Activated naive CD8-positive, alpha-beta T cell treated with anti-CD3 and anti-CD28 coated beads, Interleukin-2, amount 50 U/mL, for 24 hours (primary cell): Measurements from ENCODE around the gene FEZ2.

ENCODE experiments used
- ATAC-seq: fragments of 150-1000 bp; cut with Tn5 transposase; one replicate; pipeline ENCODE4 v1.10.0; 2021
- DNase-seq: peaks from one replicate; pipeline ENCODE4 v3.0.0; 2021
- H3K27ac Mint-ChIP-seq: one replicate; pipeline ENCODE4 v1.8.0; 2021; ENCODE audit warnings: mild to moderate bottlenecking, mixed read lengths
- H3K27me3 Mint-ChIP-seq: one replicate; pipeline ENCODE4 v1.8.0; 2021; ENCODE audit warnings: mixed read lengths
- H3K36me3 Mint-ChIP-seq: one replicate; pipeline ENCODE4 v1.8.0; 2021; ENCODE audit warnings: low read depth, mixed read lengths
- H3K4me1 Mint-ChIP-seq: one replicate; pipeline ENCODE4 v1.8.0; 2021; ENCODE audit warnings: mixed read lengths
- H3K4me3 Mint-ChIP-seq: one replicate; pipeline ENCODE4 v1.8.0; 2021; ENCODE audit warnings: mild to moderate bottlenecking, moderate library complexity, mixed read lengths
- H3K9me3 Mint-ChIP-seq: one replicate; pipeline ENCODE4 v1.8.0; 2021; ENCODE audit warnings: mixed read lengths

Gene FEZ2

DNA sequence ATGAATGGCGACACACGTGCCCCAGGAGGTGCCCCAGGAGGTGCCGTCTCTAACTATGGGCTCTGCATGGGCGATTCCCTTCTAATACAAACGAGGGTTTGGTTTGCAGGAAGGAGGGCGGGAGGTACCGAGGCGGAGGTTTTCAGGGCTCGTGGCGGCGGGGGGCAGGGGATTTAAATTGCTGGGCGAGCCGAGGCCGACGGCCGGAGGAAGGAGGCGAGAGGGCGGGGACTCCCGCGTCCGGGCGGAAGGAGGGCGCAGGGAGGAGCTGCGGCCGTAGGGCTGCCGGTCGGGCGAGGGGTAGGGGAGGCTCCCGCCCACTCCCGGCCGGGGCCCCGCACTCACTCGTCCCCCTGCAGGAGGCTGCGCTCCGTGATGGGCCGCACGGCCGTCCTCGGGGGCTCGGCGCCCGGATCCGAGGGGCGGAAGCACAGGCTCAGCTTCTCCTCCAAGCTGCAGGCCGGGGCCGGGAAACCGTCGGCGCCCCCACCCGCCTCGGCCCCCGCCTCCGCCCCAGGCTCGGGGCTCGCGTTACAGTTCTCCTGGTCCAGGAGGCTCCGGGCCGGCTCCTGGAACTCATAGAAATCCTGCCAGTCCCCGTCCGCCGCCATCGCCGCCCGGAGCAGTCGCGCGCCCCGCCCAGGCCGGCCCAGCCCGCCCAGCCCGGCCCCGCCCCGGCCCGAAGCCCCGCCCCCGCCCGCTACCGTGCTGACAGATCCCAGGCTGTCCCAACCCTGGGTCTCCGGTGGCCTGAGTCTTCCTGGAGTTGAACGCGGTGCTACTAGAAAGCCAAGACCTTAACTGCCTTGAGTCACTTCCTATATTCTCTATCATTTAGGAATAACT, at the start of gene FEZ2:
Gene FEZ2 (minus strand): TSS at position 637 of the 846 bp plus-strand sequence. CDS start 26 bp downstream, at position 611.
- no peaks in the 10 kb centered on the region for H3K9me3 Mint-ChIP-seq
- ATAC-seq (peak; percentile 97), DNase-seq (peak; percentile 78)
- H3K4me1 Mint-ChIP-seq = peaks cover 31% of the 10 kb centered on the region
- H3K4me3 Mint-ChIP-seq = peak within 1 kb of the TSS; percentile 93
- peaks cover 12% of the 10 kb centered on the region for H3K36me3 Mint-ChIP-seq
- H3K27me3 Mint-ChIP-seq = no peaks in the 10 kb centered on the region
- peak within 1 kb of the TSS; percentile 88 for H3K27ac Mint-ChIP-seq

GRCh38 chr2:36634981-36635597, 37.1 kb upstream of the FEZ2 start:
- Mint-ChIP-seq H3K9me3 (no peaks in the 10 kb centered on the region), H3K4me3 (no peak overlapping the region), H3K27me3 (peaks cover 6% of the 10 kb centered on the region), H3K27ac (no peak overlapping the region), H3K36me3 (no peaks in the 10 kb centered on the region), H3K4me1 (no peaks in the 10 kb centered on the region)
- DNase-seq = no peak
- ATAC-seq = no peak

DNA sequence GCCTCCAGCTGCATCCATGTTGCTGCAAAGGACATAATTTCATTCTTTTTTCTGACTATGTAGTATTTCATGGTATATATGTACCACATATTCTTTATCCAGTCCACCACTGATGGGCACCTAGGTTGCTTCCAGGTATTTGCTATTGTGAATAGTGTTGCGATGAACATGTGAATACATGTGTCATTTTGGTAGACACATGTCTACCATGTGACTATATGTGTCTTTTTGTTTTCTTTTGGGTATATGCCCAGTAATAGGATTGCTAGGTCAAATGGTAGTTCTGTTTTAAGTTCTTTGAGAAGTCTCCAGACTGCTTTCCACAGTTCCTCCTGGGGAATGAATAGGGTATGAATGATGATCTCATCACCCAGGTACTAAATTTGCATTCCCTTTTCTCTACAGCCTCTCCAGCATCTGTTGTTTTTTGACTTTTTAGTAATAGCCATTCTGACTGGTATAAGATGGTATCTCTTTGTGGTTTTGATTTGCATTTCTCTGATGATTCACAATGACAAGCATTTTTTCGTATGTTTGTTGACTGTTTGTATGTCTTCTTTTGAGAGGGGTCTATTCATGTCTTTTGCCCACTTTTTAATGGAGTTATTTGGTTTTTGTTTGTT, 35.6 kb upstream of the FEZ2 start:
- Mint-ChIP-seq H3K4me3 (no peak overlapping the region), H3K9me3 (no peaks in the 10 kb centered on the region), H3K27ac (no peak overlapping the region), H3K4me1 (no peaks in the 10 kb centered on the region), H3K36me3 (no peaks in the 10 kb centered on the region), H3K27me3 (peaks cover 6% of the 10 kb centered on the region)
- no peak for ATAC-seq
- no peak for DNase-seq

- Mint-ChIP-seq H3K36me3 (no peaks in the 10 kb centered on the region), H3K27me3 (peaks cover 2% of the 10 kb centered on the region), H3K9me3 (peaks cover 12% of the 10 kb centered on the region), H3K27ac (no peak overlapping the region), H3K4me3 (no peak overlapping the region), H3K4me1 (no peaks in the 10 kb centered on the region)
- DNase-seq (no peak), ATAC-seq (no peak)
Measured at GRCh38 chr2:36626756-36627155, 28.8 kb upstream of the FEZ2 start.

DNA sequence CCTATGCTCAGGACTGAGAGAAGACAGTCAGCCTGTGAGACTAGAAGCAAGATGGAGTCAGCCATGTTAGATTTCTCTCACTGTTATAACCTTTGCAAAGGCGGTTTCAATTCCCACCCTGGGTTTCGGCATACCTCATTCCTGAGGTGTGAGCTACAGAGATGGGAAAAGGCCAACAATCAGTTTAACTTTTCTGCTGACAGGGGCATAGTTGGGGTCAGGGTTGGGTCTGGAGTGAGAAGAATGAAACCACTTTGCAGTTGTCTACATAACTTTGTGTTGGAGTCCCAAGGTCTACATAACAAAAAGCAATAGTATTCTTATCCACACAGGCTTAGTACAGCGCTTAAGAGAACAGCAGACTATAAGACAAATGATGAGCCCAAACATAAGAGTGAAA, 28.1 kb upstream of the FEZ2 start:
- no peaks in the 10 kb centered on the region for H3K4me1 Mint-ChIP-seq
- DNase-seq (no peak), ATAC-seq (no peak)
- H3K36me3 Mint-ChIP-seq = no peaks in the 10 kb centered on the region
- H3K27me3 Mint-ChIP-seq = peaks cover 2% of the 10 kb centered on the region
- H3K9me3 Mint-ChIP-seq = peaks cover 12% of the 10 kb centered on the region
- no peak overlapping the region for H3K4me3 Mint-ChIP-seq
- no peak overlapping the region for H3K27ac Mint-ChIP-seq

DNA sequence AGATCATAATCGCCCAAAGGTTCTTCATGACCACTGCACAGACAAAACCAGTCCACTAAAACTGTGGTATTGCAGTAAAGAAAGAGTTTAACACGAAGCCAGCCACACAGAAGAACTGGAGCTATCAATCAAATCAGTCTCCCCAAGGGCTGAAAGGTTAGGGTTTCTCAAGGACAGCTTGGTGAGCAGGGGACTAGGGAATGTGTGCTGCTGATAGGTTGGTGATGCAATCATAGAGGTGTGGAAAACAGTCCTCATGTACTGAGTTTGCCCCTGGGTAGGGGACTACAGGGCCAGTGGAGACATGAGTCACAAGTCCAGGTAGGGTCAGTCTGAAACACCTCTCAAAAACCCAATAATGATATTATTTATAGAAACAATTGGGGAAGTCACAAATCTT, 27.3 kb upstream of the FEZ2 start:
- Mint-ChIP-seq H3K9me3 (peaks cover 12% of the 10 kb centered on the region), H3K27me3 (peaks cover 3% of the 10 kb centered on the region), H3K27ac (no peak overlapping the region), H3K4me1 (no peaks in the 10 kb centered on the region), H3K36me3 (no peaks in the 10 kb centered on the region), H3K4me3 (no peak overlapping the region)
- DNase-seq = no peak
- no peak for ATAC-seq

DNA sequence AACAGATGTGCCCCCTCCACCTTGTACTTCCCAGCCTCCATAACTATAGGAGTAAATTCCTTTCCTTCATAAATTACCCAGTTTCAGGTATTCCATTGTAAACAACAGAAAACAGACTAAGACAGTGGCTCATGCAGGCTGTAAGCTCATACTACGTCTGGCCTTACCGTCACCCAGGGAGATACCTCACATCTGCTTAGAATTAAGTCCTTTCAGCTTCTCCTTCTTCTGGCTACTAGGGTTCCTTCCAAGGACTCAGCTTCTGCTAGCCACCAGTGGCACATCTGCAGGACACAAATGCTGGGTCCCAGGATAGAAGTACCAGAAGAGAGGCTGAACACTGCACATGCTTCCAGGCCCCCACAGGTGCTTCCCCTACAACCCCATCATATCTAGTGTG, 22.4 kb upstream of the FEZ2 start:
- Mint-ChIP-seq H3K4me1 (no peaks in the 10 kb centered on the region), H3K27ac (no peak overlapping the region), H3K9me3 (peaks cover 7% of the 10 kb centered on the region), H3K4me3 (no peak overlapping the region), H3K27me3 (peaks cover 5% of the 10 kb centered on the region), H3K36me3 (no peaks in the 10 kb centered on the region)
- no peak for ATAC-seq
- no peak for DNase-seq

DNA sequence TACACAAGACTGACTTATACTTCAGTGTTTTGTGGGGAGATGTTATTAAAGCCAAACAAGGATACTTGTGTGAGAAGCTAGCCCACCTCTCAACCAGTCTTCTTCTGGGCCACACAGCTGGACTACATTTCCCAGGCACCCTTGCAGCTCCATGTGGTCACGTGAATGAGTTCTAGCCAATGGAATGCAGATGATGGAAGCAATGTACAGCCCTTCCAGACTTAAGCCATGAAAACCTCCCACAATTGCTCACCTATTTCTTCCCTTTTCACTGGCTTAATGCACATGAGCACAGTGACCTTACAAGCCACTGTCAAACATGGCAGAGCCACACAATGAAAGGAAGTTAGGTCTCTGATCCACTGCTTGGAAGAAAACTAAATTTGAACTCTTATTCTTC, 20.4 kb upstream of the FEZ2 start:
- Mint-ChIP-seq H3K9me3 (no peaks in the 10 kb centered on the region), H3K4me3 (no peak overlapping the region), H3K4me1 (no peaks in the 10 kb centered on the region), H3K27ac (no peak overlapping the region), H3K36me3 (no peaks in the 10 kb centered on the region), H3K27me3 (peaks cover 5% of the 10 kb centered on the region)
- peak; percentile 86 for ATAC-seq
- DNase-seq = peak; percentile 20

GRCh38 chr2:36616947-36617346, 19.0 kb upstream of the FEZ2 start:
- ATAC-seq (no peak), DNase-seq (no peak)
- Mint-ChIP-seq H3K4me1 (no peaks in the 10 kb centered on the region), H3K36me3 (no peaks in the 10 kb centered on the region), H3K4me3 (no peak overlapping the region), H3K9me3 (no peaks in the 10 kb centered on the region), H3K27me3 (peaks cover 3% of the 10 kb centered on the region), H3K27ac (no peak overlapping the region)

DNA sequence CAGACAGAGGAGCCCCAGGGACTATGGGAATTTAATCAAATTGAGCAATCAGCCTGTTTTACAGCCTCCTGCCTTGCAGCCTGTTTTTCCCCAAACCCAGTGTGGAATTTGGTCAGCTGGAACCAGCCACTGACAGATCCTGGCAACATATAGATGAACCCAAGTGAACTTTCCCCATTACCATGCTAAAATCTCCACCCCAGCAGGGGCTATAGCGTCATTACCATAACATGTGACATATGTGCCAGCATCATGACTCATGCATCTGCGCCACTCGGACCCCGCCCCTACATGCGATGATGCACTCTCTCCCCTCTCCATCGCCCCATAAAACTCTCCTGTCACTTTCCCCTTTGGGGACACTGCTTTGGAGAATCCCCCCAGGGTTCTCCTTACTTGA, 17.3 kb upstream of the FEZ2 start:
- DNase-seq = no peak
- no peak overlapping the region for H3K27ac Mint-ChIP-seq
- H3K4me1 Mint-ChIP-seq = no peaks in the 10 kb centered on the region
- no peak for ATAC-seq
- H3K27me3 Mint-ChIP-seq = peaks cover under 1% of the 10 kb centered on the region
- no peaks in the 10 kb centered on the region for H3K9me3 Mint-ChIP-seq
- H3K36me3 Mint-ChIP-seq = no peaks in the 10 kb centered on the region
- H3K4me3 Mint-ChIP-seq = no peak overlapping the region

GRCh38 chr2:36613801-36614200, 15.8 kb upstream of the FEZ2 start:
- Mint-ChIP-seq H3K9me3 (no peaks in the 10 kb centered on the region), H3K36me3 (no peaks in the 10 kb centered on the region), H3K27me3 (no peaks in the 10 kb centered on the region), H3K4me3 (no peak overlapping the region), H3K4me1 (no peaks in the 10 kb centered on the region), H3K27ac (no peak overlapping the region)
- ATAC-seq (no peak), DNase-seq (no peak)

- Mint-ChIP-seq H3K9me3 (no peaks in the 10 kb centered on the region), H3K27me3 (peaks cover under 1% of the 10 kb centered on the region), H3K4me3 (no peak overlapping the region), H3K27ac (no peak overlapping the region), H3K4me1 (no peaks in the 10 kb centered on the region), H3K36me3 (no peaks in the 10 kb centered on the region)
- ATAC-seq = no peak
- DNase-seq = no peak
Measured at GRCh38 chr2:36611316-36611990, 13.5 kb upstream of the FEZ2 start.

DNA sequence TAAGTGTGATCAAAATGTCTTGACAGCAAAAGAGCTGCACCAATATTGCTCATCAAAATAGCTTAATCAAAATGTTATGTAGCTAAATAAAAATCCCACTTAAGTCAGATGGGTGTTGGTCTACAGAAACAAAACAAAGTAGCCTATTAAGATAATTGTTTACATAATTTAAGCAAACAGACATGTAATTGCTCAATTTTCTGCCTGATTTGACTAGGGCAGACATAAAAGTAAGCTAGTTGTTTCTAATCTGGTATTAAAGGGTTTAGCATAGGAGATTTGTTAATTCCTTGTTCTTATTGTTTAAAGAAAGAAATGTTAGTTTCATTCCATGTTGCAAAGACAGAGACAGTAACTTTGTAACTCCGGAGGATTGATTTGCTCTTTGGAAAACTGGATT, 11.5 kb upstream of the FEZ2 start:
- Mint-ChIP-seq H3K4me1 (no peaks in the 10 kb centered on the region), H3K36me3 (no peaks in the 10 kb centered on the region), H3K9me3 (no peaks in the 10 kb centered on the region), H3K27me3 (peaks cover 2% of the 10 kb centered on the region), H3K4me3 (no peak overlapping the region), H3K27ac (no peak overlapping the region)
- DNase-seq = no peak
- no peak for ATAC-seq

- Mint-ChIP-seq H3K4me3 (no peak overlapping the region), H3K9me3 (no peaks in the 10 kb centered on the region), H3K4me1 (no peaks in the 10 kb centered on the region), H3K27ac (no peak overlapping the region), H3K36me3 (no peaks in the 10 kb centered on the region), H3K27me3 (peaks cover 2% of the 10 kb centered on the region)
- DNase-seq (no peak), ATAC-seq (no peak)
Measured at GRCh38 chr2:36607947-36608346, 10.0 kb upstream of the FEZ2 start.

DNA sequence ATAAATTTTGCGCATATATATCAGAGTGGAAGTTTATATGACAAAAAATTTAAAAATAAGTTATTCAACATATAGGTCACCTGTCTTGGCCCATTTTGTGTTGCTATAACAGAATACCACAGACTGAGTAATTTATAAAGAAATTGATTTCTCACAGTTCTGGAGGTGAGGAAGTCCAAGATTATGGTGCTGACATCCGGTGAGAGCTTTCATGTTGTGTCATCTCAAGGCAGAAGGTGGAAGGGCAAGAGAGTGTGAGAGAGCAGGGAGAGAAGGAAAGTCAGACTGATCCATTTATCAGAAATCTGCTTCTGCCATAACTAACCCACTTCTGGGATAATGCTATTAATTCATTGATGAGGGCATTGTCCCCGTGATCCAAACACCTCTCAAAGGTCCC, 9.0 kb upstream of the FEZ2 start:
- ATAC-seq = no peak
- no peak overlapping the region for H3K4me3 Mint-ChIP-seq
- H3K27ac Mint-ChIP-seq = no peak overlapping the region
- no peaks in the 10 kb centered on the region for H3K36me3 Mint-ChIP-seq
- peaks cover 2% of the 10 kb centered on the region for H3K27me3 Mint-ChIP-seq
- no peaks in the 10 kb centered on the region for H3K4me1 Mint-ChIP-seq
- no peak for DNase-seq
- no peaks in the 10 kb centered on the region for H3K9me3 Mint-ChIP-seq
